Sigmoid colon (tissue), 7 donors: ENCODE measurements around the gene PIGW. TPM values are rescaled to one million over a fixed set of nuclear protein-coding genes. Genes with fewer than 3 reads are reported as not detected.
A peak's percentile ranks its signal among the peaks of the same experiment; 100 is the strongest.

ENCODE experiments used
- DNase-seq: peaks from one replicate; pipeline ENCODE4 v3.0.0-alpha.2; 2019
- H3K27ac ChIP-seq, 4 donors: fragments of 200-600 bp; sonication (generic); one replicate each; pipeline ENCODE4 v1.5.1; 2016 to 2019; ENCODE audit warnings: mild to moderate bottlenecking in 1 of 4
- H3K27me3 ChIP-seq, 3 donors: fragments of 200-600 bp; sonication (generic); one replicate each; pipeline ENCODE4 v1.5.1; 2019; ENCODE audit warnings: mild to moderate bottlenecking in 1 of 3
- H3K36me3 ChIP-seq, 4 donors: fragments of 200-600 bp; sonication (generic); one replicate each; pipeline ENCODE4 v1.5.1; 2016 to 2019
- H3K4me1 ChIP-seq, 4 donors: fragments of 200-600 bp; sonication (generic); one replicate each; pipeline ENCODE4 v1.5.1; 2017 to 2019
- H3K4me3 ChIP-seq, 4 donors: fragments of 200-600 bp; sonication (generic); one replicate each; pipeline ENCODE4 v1.5.1; 2017 to 2019; ENCODE audit warnings: mild to moderate bottlenecking in 2 of 4, moderate library complexity in 1 of 4
- H3K9me3 ChIP-seq, 4 donors: fragments of 200-600 bp in 3 of 4; sonication (generic) in 3 of 4; one replicate each; pipeline versions ENCODE4 v1.5.1 to v1.6.1; 2013 to 2019
- CTCF ChIP-seq, 4 experiments: fragments of 450-650 bp in 3 of 4; fragments of 200-600 bp in 1 of 4; IDR thresholded peaks; one replicate each; pipeline ENCODE4 v1.5.1; 2016 to 2019; ENCODE audit warnings: antibody characterized with exemption in 4 of 4, mild to moderate bottlenecking in 3 of 4, moderate library complexity in 2 of 4
- EP300 ChIP-seq, 4 donors: sonication (generic); formaldehyde crosslinking; IDR thresholded peaks; one replicate each; pipeline ENCODE4 v1.6.1; 2017; ENCODE audit warnings: antibody characterized with exemption in 4 of 4
- POLR2A ChIP-seq, 2 donors: fragments of 450-650 bp; IDR thresholded peaks; one replicate each; pipeline ENCODE4 v1.6.1; 2016; ENCODE audit warnings: antibody characterized with exemption in 2 of 2, mild to moderate bottlenecking in 2 of 2, moderate library complexity in 2 of 2
- POLR2AphosphoS5 ChIP-seq, 4 donors: sonication (generic); formaldehyde crosslinking; IDR thresholded peaks; one replicate each; pipeline ENCODE4 v1.6.1; 2017; ENCODE audit warnings: antibody characterized with exemption in 4 of 4
- WGBS, 2 donors: extraction: QIAGEN DNeasy Blood & Tissue Kit; methylation state at CpG; one replicate each; pipeline ENCODE4 v1.1.7; 2013; 5-methylcytosine and 5-hydroxymethylcytosine counted together
- intact Hi-C: fragments of 100-400 bp; cut with DNase I; formaldehyde crosslinking; loops from one replicate; pipeline ENCODE4 v1.15.1; 2023
- polyA plus RNA-seq, 3 donors: library from polyadenylated mRNA; stranded (reverse); fragments of 200-250 nt; gene quantifications; one replicate each; pipeline ENCODE4 v1.2.3, GENCODE V29; 2013
- total RNA-seq, 4 donors: library from RNA; depleted of rRNA; stranded (reverse); fragments of >200 nt; gene quantifications; one replicate each; pipeline ENCODE4 v1.1.0, GENCODE V29; 2016
- donor health status: healthy with polysubstance abuse.
- donor health status: Bipolar disorder and iron deficiency.
- donor health status: healthy.

PIGW gene
- total and polyA plus RNA-seq, 7 donors: 1.7 to 8.6 (median 3.7) TPM

- no peaks in the 10 kb centered on the region for H3K27me3 ChIP-seq
- peaks cover 0 to 6% (median 3%) of the 10 kb centered on the region in 4 donors for H3K4me1 ChIP-seq
- H3K9me3 ChIP-seq: no peaks in the 10 kb centered on the region
- intact Hi-C loops: no loop called here
- H3K4me3 ChIP-seq: no peak overlapping the region
- H3K36me3 ChIP-seq: peaks cover 0 to 62% (median 25%) of the 10 kb centered on the region in 4 donors
- DNase-seq: no peak
- no peak overlapping the region for H3K27ac ChIP-seq
- TF ChIP-seq POLR2AphosphoS5 (IDR thresholded peaks at IDR 0.05): no peak
- TF ChIP-seq POLR2A (IDR thresholded peaks at IDR 0.05): no peak
- no peak for TF ChIP-seq CTCF (IDR thresholded peaks at IDR 0.05)
- no peak for TF ChIP-seq EP300 (IDR thresholded peaks at IDR 0.05)
These were observed 5.7 kb upstream of the PIGW start for GRCh38 chr17:36529121-36529520.

DNA sequence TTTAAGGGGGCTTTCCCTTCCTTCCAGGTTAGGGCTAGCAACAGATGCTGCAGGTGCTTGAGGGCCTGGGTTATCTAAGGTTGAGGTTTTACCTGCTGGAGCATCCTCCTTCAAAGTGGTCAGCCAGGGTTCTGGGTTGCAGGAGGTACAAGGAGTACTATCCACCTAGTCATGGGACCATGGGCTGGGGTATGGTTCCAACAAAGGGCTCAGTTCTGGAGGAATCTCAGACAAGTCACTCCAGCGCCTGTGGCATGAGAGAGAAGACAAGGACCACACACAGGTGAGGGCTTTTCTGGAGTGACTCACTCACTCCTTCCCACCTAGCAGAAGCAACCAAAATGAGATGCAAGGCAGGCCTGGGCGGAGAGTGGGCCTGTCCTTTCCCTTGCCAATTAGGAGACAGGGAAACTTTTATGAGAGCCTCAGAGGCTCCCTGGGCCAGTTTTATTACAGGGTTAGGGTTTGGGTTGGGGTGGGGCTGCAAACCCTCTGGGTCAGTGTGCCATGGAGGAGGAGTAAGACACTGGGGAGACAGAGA, 2.3 kb upstream of the PIGW start:
- TF ChIP-seq POLR2AphosphoS5 (IDR thresholded peaks at IDR 0.05) (no peak), POLR2A (IDR thresholded peaks at IDR 0.05) (no peak), CTCF (IDR thresholded peaks at IDR 0.05) (no peak), EP300 (IDR thresholded peaks at IDR 0.05) (no peak)
- Histone ChIP-seq H3K9me3 (no peaks in the 10 kb centered on the region), H3K27me3 (no peaks in the 10 kb centered on the region), H3K27ac (no peak overlapping the region), H3K4me3 (no peak overlapping the region), H3K4me1 (peaks cover 0 to 16% (median 5%) of the 10 kb centered on the region in 4 donors), H3K36me3 (peaks cover 0 to 29% (median 7%) of the 10 kb centered on the region in 4 donors)
- DNase-seq: no peak
- 75 to 95% methylated on average over 2 of the region's 2 CpGs for WGBS, 2 donors
- intact Hi-C loops: loop anchor here (5.0 kb wide), 2 partner anchors 45 to 415 kb away; partner anchors contain the start of genes AATF and ZNHIT3

DNA sequence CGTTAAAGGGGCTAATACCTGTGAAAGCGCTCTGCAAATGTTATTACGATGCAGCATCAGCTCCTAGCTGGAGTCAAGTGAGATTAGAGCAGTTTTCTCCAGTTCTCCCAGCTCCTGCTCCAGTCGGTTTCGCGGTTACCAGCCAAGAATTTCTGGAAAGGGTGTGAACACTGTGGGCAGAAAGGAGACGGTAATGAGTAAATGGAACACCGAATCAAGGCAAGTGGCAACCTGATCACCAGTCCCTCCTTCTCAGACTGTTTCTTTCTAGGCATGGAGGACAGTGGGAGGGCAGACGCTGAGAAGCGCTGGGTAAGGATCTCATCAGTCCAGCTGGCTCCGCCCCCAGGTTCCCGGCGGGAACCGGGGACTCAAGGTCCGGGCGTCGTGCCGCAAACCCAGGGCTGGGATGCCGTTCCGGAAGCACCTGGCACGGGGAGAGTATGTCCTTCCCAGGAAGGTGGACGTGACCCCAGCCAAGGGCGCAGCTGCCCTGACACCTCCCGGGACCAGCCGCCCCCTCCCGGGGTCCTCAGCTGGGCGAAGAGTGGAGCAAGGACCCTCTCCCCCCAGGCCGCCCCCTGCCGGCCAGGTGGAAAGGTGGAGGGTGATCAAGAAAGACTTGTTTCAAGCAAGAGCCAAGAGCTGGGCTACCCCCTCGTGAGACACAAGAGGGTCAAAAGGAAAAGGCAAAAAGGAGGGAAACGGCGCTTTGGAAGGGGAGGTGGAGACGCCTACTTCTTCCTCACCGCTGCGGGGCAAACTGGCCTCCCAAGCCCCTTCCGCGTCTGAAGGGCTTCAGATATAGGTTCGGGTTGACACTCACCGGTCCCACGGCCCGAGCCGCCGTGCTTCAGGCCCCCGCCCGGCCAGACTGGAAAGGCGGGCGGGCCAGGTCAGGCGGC, 600 bp upstream of the PIGW start:
- peak; percentile 87 for DNase-seq
- Histone ChIP-seq H3K4me1 (peaks cover 0 to 16% (median 5%) of the 10 kb centered on the region in 4 donors), H3K4me3 (peak overlapping the region; percentile 67 to 76 (median 74)), H3K27me3 (no peaks in the 10 kb centered on the region), H3K27ac (peak overlapping the region; percentile 95 to 98 (median 96)), H3K9me3 (no peaks in the 10 kb centered on the region), H3K36me3 (peaks cover 0 to 27% (median 2%) of the 10 kb centered on the region in 4 donors)
- intact Hi-C loops: loop anchor here (5.0 kb wide), 2 partner anchors 47 to 413 kb away; partner anchors contain the start of genes AATF and ZNHIT3
- WGBS, 2 donors: 5 to 10% methylated on average over 48 of the region's 48 CpGs
- TF ChIP-seq EP300 (IDR thresholded peaks at IDR 0.05) (no peak), POLR2A (IDR thresholded peaks at IDR 0.05) (peak in 1 of 2 donors; percentile 15), CTCF (IDR thresholded peaks at IDR 0.05) (peak in 3 of 4 experiments; percentile 21 to 32 (median 27)), POLR2AphosphoS5 (IDR thresholded peaks at IDR 0.05) (peak in 2 of 4 donors; percentile 9 to 11)

- H3K9me3 ChIP-seq: no peaks in the 10 kb centered on the region
- peak overlapping the region; percentile 95 to 98 (median 96) for H3K27ac ChIP-seq
- no peak for TF ChIP-seq POLR2A (IDR thresholded peaks at IDR 0.05)
- no peak for TF ChIP-seq CTCF (IDR thresholded peaks at IDR 0.05)
- no peak for TF ChIP-seq EP300 (IDR thresholded peaks at IDR 0.05)
- TF ChIP-seq POLR2AphosphoS5 (IDR thresholded peaks at IDR 0.05): no peak
- WGBS, 2 donors: 4 to 10% methylated on average over 15 of the region's 15 CpGs
- H3K36me3 ChIP-seq: peaks cover 0 to 23% (median 2%) of the 10 kb centered on the region in 4 donors
- no peaks in the 10 kb centered on the region for H3K27me3 ChIP-seq
- intact Hi-C loops: loop anchor here (1.0 kb wide), 1 partner anchor 9 kb away; the partner anchor contains the start of gene GGNBP2
- DNase-seq: no peak
- H3K4me3 ChIP-seq: peak overlapping the region; percentile 67 to 76 (median 74)
- H3K4me1 ChIP-seq: peaks cover 0 to 16% (median 5%) of the 10 kb centered on the region in 4 donors
These were observed 888 bp downstream of the PIGW start for GRCh38 chr17:36535669-36536081.
